A673 (cell line): ENCODE measurements around the gene LILRB3. TPM values are rescaled to one million over a fixed set of nuclear protein-coding genes. Genes with fewer than 3 reads are reported as not detected.

Experiments used
- BruUV-seq: library from RNA; stranded (reverse); fragments of 400-500 nt; replicated peaks from 2 replicates; lab custom pipeline; 2021; lab: Mats Ljungman, UMichigan
- CTCF ChIA-PET: fragments of 300-600 bp; sonication (Branson Sonifier 250); formaldehyde crosslinking; loops from one replicate; lab custom pipeline; 2022; ENCODE audit warnings: antibody characterized with exemption; lab: Charles Lee
- POLR2A ChIA-PET: fragments of 300-600 bp; sonication (Branson Sonifier 250); formaldehyde crosslinking; loops from one replicate; lab custom pipeline; 2022; ENCODE audit warnings: antibody characterized with exemption; ENCODE audit not compliant: low non-redundant PET; lab: Charles Lee
- DNase-seq: peaks from one replicate; pipeline ENCODE4 v3.0.0-alpha.2; 2015; ENCODE audit warnings: low spot score
- H3K27ac ChIP-seq: fragments of 200-600 bp; sonication (generic); 2 replicates; pipeline ENCODE4 v1.5.1; 2016; ENCODE audit warnings: mixed run types, low read depth, mild to moderate bottlenecking, mixed read lengths, antibody characterized with exemption, low read length; ENCODE audit not compliant: poor library complexity, severe bottlenecking
- H3K27me3 ChIP-seq: fragments of 200-600 bp; sonication (generic); replicated peaks from 2 replicates; pipeline ENCODE4 v1.6.1; 2017; ENCODE audit warnings: mixed run types, low read depth, mild to moderate bottlenecking, mixed read lengths, antibody characterized with exemption, low read length; ENCODE audit not compliant: insufficient read depth, poor library complexity
- H3K36me3 ChIP-seq: fragments of 200-600 bp; sonication (generic); 2 replicates; pipeline ENCODE4 v1.6.1; 2016; ENCODE audit warnings: mixed run types, mild to moderate bottlenecking, mixed read lengths, antibody characterized with exemption, low read length; ENCODE audit not compliant: insufficient read depth, poor library complexity, severe bottlenecking
- H3K4me1 ChIP-seq: fragments of 200-600 bp; sonication (generic); 2 replicates; pipeline ENCODE4 v1.6.1; 2017; ENCODE audit warnings: mixed run types, mild to moderate bottlenecking, mixed read lengths, antibody characterized with exemption, low read length; ENCODE audit not compliant: insufficient read depth, poor library complexity, severe bottlenecking
- H3K4me3 ChIP-seq: fragments of 200-600 bp; sonication (generic); 2 replicates; pipeline ENCODE4 v1.5.1; 2016; ENCODE audit warnings: low read depth, mixed run types, mild to moderate bottlenecking, mixed read lengths, low read length; ENCODE audit not compliant: poor library complexity, severe bottlenecking
- H3K9me3 ChIP-seq: fragments of 200-600 bp; sonication (generic); 2 replicates; pipeline ENCODE4 v1.6.1; 2016; ENCODE audit warnings: mixed run types, low read depth, mild to moderate bottlenecking, mixed read lengths, antibody characterized with exemption, low read length; ENCODE audit not compliant: poor library complexity, severe bottlenecking
- CTCF ChIP-seq: fragments of 300-800, 200-600 bp; sonication (generic); conservative IDR thresholded peaks from 2 replicates; pipeline ENCODE4 v1.5.1; 2017; ENCODE audit warnings: low read depth, mild to moderate bottlenecking, antibody characterized with exemption, low read length, moderate library complexity, mixed read lengths
- EZH2 ChIP-seq: fragments of 200-600 bp; sonication (generic); IDR thresholded peaks from 2 replicates; pipeline ENCODE4 v1.6.1; 2017; ENCODE audit warnings: borderline replicate concordance, low read depth, mild to moderate bottlenecking, mixed read lengths, antibody characterized with exemption, low read length; ENCODE audit not compliant: poor library complexity, severe bottlenecking
- intact Hi-C: fragments of 100-400 bp; cut with micrococcal nuclease; formaldehyde crosslinking; loops from one replicate; pipeline ENCODE4 v1.10.0; 2022; ENCODE audit not compliant: unreplicated experiment
- total RNA-seq: library from RNA; stranded (reverse); gene quantifications from 2 replicates; pipeline ENCODE4 v1.2.3, GENCODE V29; 2021

Gene LILRB3
- total RNA-seq, 1 experiment from 2014 or later = not detected

GRCh38 chr19:54257116-54257480 is 34.3 kb upstream of the LILRB3 start, which contains the start of gene LILRB5:
Gene LILRB5 (minus strand): TSS chr19:54257273. CDS start chr19:54257193, 80 bp downstream.
- DNase-seq = no peak
- Histone ChIP-seq H3K27ac (no peak within 1 kb of the TSS), H3K4me3 (no peak within 1 kb of the TSS), H3K4me1 (no peaks in the 10 kb centered on the region), H3K27me3 (peaks cover 27% of the 10 kb centered on the region), H3K36me3 (no peaks in the 10 kb centered on the region), H3K9me3 (no peaks in the 10 kb centered on the region)
- ChIA-PET POLR2A (no interaction called here), CTCF (interaction anchor here (0.7 kb wide), 1 partner anchor 9 kb away, joined by 3 read pairs; no protein-coding TSS in a partner anchor)
- intact Hi-C loops = no loop called here
- TF ChIP-seq CTCF = no peak
- BruUV-seq = no TSS peak

GRCh38 chr19:54256250-54257115 is 33.7 kb upstream of the LILRB3 start:
- Histone ChIP-seq H3K4me3 (no peak overlapping the region), H3K27me3 (peaks cover 27% of the 10 kb centered on the region), H3K27ac (no peak overlapping the region), H3K4me1 (no peaks in the 10 kb centered on the region), H3K9me3 (no peaks in the 10 kb centered on the region), H3K36me3 (no peaks in the 10 kb centered on the region)
- POLR2A ChIA-PET = no interaction called here
- no peak for TF ChIP-seq CTCF
- TF ChIP-seq EZH2 = no peak
- CTCF ChIA-PET = interaction anchor here (0.7 kb wide), 1 partner anchor 10 kb away, joined by 3 read pairs; no protein-coding TSS in a partner anchor
- no peak for DNase-seq
- intact Hi-C loops = no loop called here
- no TSS peak for BruUV-seq

- DNase-seq = no peak
- no peak for TF ChIP-seq EZH2
- TF ChIP-seq CTCF = no peak
- H3K27ac ChIP-seq = no peak overlapping the region
- ChIA-PET CTCF (no interaction called here), POLR2A (no interaction called here)
- H3K27me3 ChIP-seq = peaks cover 27% of the 10 kb centered on the region
- no TSS peak for BruUV-seq
- intact Hi-C loops = no loop called here
- no peaks in the 10 kb centered on the region for H3K9me3 ChIP-seq
- no peak overlapping the region for H3K4me3 ChIP-seq
- H3K36me3 ChIP-seq = no peaks in the 10 kb centered on the region
- no peaks in the 10 kb centered on the region for H3K4me1 ChIP-seq
Measured at GRCh38 chr19:54255105-54255775, 32.4 kb upstream of the LILRB3 start.
